Ureter (tissue), 1 donor: ENCODE results near the gene ZEB1. TPM values are rescaled to one million over a fixed set of nuclear protein-coding genes. Genes with fewer than 3 reads are reported as not detected.
"Not testable (repeated sequence)": the region's sequence is repeated elsewhere in the genome, so short reads cannot be mapped to it uniquely, and the experiment has no call there.

Experiments
- DNase-seq: peaks from one replicate; pipeline ENCODE4 v3.0.0-alpha.2; 2020; ENCODE audit warnings: low spot score
- total RNA-seq: library from RNA; stranded (reverse); gene quantifications from one replicate; pipeline ENCODE4 v1.2.4, GENCODE V29; 2023
- donor health status: DM: yes; HTN: yes; CAD: no.

ZEB1 gene
- total RNA-seq, 1 donor from 2014 or later = 58.3 TPM

DNA sequence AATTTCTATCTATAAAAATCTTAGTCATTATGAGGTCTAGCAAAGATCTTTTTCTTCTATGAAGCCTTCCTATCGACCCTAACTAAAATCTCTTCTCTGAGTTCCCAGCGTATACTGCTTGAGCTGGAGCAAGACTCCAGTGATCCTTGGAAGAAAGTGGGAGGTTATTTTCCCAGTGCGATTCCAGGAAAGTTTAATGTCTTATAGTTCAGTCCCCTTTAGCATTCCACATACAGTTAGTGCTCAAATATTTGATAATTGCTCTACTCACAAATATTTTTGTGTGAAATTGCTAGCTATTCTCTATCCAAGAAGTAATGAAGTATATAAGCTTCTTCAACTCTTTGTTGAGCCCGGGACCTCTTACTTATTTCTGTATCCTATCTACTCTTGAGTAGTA, 47.7 kb downstream of the ZEB1 start:
- DNase-seq = no peak

DNA sequence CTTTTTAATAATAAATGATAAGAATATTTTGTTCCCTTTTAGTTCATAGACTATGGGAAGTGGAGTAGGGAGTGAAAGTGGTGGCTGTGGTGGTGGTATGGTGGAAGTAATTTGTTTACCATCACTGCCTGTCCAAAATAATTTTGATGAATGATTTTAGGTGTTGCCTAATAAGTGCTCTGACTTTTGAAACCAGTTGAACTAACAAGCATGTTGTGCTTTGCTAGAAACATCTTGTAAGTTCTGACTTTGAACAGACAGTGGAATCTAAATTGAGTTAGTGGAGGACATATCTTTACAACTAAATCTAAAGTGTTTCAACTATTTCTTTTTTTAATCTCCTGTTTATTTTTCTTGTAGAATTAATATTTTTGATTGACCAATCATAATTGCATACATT, 49.7 kb downstream of the ZEB1 start:
- no peak for DNase-seq

DNA sequence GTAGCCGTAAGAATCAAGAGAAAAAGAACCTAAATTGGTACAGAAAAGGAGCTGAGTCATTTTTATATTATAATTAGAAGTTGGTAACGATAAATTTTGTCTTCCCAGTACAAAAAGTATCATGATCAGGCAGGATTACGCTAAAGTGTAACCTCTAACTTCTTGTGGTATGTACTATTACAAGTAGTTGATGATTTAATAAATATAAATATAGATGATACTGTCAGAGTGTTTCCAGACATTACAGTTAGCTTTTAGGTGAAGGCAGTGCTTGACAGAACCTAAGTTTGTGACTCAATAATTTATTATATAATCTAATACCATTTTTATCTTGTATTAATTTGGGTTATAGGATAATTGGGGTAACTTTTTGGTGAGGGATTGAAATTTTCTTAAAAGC, 53.4 kb downstream of the ZEB1 start:
- DNase-seq = no peak

DNA sequence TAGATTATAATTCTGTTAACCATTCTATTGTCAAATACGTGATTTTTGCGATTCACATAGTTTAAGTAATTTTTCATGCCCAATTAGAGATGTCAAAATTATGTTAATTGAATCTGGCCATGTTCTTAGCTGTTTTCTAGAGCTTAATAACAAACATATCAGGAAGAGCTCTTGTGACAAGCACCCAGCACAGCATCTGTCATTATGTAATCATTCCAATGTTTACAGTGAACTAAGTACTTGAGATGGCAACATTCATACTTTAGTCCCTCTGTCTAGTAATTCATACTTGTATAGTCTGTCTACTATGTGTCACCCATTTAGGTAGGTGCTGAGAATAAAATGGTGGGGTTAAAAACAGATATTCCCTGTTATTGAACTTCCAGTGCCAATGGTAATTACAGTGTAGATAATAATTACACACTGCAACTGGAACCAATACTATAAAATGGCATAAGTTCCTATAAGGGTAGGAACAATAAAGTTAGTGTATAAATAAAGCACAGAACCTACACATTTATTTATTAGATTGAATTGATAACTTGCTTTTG, 55.2 kb downstream of the ZEB1 start:
- DNase-seq = no peak

DNA sequence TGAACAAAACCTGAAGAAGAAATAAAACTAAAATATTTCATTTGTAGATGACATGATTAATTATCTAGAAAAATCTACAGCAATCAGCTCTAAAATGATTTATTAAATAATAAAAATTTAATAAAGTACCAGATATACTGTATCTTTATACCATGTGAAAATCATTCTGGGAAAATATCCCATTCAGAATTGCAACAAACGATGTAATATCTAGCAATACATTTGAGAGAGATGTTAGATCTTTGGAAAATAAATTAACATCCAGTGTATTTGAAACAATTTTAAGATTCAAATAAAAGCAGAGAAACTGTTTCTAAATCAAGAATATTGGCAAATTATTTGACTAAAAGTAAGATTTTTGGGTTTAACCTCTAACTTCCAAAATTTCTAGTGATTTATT, 62.2 kb downstream of the ZEB1 start:
- no peak for DNase-seq

DNA sequence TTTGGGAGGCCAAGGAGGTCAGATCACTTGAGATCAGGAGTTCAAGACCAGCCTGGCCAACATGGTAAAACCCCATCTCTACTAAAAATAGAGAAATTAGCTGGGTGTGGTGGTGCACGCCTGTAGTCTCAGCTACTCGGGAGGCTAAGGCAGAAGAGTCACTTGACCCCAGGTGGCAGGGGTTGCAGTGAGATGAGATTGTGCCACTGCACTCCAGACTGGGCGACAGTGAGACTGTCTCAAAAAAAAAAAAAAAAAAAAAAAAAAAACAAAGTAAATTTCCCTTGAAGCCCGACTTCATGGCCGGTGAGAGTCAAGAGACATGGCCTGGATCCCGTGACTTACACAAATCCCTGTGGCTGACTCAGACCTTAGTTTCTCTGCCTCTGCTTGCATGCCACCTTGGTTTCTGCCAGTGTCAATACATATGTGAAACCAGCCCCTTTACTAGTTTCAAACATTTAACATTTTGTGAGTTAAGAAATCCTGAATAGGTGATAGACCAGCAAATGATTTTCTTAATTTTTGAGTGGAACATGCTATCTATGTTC, 62.8 kb downstream of the ZEB1 start:
- DNase-seq = no peak

DNA sequence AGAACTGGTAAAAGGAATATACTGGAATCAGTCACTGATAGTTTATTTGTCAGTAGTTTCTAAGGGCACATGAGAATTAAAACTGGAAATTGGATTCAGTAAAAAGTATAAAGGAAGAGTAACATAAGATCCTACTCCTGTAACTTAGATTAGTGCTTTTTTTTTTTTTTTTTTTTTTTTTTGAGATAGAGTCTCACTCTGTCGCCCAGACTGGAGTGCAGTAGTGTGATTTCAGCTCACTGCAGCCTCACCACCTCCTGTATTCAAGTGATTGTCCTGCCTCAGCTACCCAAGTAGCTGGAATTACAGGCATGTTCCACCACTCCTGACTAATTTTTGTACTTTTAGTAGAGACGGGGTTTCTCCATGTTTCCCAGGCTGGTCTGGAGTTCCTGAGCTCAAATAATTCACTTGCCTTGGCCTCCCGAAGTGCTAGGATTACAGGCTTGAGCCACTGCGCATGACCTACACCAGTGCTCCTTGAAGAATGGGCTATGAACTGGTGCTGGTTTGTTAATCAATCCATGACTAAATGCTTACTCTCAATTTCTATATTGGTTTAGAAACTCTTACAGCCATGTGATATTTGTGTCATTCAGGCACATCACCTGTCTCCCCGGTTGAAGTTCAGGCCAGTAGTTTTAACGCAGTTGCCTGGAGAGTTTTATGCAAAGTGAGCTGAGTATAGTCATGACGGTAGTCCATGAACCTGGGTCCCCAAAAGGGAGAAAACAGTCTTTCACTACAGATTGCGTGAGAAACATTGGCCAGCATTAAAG, 65.0 kb downstream of the ZEB1 start:
- no peak for DNase-seq

DNA sequence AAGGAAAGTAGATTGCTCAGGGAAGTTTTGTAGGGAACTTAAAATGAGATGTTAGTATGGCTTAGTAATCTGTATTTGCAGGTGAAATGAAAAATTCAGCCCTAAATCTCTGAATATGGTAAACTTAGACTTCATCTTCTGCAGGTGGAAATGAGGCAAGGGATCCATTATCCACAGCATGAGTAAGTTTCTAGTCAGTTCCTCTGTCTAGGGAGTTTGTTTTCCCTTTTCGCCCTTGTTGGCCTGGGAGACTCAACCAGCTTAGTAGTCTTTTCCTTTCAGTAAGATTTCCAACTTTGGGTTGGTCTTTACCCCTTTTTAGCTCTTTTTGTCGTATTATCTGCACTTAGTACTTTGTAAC, 65.6 kb downstream of the ZEB1 start:
- DNase-seq = no peak

DNA sequence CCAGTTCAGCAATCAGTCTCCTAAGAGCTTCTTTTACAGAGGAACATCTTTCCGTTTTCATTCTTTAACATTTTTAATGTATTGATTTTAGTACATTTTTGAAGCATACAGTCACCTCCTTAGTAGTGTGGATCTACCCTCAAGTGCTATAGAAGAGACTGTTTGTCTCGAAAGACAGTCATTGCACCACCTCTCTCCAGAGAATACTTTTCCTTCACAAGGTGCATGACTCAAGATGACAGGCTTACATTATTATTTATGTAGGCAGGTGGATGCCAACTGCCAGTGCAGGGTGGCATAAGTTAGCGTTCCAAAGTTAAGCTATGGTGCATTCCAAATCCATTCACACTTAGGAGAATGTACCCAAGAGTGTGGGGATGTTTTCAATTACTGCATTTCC, 71.8 kb downstream of the ZEB1 start:
- DNase-seq = no peak

DNA sequence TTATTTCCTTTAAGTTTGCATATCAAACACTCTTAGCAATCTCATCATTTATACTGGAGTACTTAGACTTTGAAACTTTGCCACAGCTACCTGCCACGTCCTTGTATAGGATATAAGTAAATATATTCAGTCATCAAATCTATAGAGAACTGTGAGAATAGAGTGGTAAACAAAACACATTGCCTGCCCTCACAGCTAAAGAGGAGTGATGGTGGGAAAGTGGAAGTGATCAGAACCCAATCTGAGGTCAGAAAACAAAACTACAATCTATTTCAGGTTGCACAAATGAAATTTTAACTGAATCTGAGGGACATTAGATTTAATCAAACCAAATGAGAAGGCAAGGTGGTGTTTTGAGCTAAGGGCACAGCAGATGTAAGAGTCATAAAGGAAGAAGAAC, 74.8 kb downstream of the ZEB1 start:
- no peak for DNase-seq

DNA sequence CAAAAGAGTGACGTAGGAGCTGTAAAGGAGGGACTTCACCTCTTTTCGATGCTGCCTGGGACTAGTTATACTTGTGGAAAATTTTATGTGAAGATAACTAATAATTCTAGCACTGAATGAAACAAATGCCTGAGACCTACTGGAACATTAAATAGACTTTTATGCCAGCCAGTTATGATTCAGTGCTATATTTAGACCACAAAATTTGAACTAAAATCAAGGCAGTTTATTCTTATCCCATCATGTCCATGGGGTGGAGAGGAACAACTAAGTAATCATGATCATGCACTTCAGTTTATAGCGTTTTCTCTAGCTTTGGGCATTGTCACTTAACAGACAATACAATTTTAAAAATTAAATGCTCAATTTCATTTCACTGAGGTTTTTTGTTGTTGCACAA, 76.7 kb downstream of the ZEB1 start:
- DNase-seq = no peak

DNA sequence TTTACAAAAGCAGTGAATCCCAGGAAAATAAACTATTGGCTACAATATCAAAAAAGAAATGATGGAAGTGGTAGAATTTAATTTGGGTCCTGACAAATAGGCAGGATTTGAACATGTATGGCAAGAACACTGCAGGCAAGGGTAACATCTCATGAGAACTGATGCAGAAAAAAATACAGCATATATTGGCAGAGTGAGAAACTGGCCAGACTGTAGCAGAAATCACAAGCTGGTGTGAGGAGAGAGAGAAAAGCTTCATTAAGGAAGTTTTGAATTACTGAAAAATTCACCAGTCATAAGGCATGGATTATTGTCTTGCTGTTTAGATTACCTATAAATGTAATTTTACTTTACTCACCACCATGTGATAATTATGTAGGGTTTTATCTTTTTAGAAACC, 77.4 kb downstream of the ZEB1 start:
- no peak for DNase-seq

DNA sequence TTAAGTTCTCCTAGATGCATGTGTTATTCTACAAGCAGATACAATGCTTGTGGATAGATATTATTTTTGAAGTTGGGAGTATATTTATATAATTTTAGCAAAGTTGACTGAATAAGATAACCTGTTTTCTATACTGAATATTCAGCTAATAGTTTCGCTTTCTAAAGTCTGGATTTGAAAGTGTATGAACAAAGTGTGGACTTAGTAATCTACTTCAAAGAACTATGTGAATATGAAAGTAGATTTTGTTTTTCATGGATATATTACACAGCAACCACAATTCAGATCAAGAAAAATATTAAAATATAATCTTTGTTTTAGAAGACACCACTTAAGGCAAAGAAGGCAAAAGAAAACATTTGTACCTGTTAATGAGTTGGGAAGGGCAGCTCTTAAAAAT, 78.8 kb downstream of the ZEB1 start:
- no peak for DNase-seq

DNA sequence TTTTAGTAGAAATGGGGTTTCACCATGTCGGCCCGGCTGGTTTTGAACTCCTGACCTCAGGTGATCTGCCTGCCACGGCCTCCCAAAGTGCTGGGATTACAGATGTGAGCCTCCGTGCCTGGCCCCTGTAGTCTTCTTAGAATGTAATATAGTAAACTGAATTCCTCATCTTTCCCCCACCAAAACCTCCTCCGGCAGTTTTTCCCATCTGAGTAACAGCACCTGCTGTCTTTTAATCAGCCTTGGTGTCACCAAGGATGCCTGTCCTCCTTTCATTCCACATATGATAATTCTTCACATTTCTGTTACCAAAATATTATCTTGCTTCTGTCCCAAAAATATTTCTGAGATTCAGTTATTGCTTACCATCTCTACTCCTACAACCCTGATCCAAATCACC, 80.2 kb downstream of the ZEB1 start:
- DNase-seq = no peak

DNA sequence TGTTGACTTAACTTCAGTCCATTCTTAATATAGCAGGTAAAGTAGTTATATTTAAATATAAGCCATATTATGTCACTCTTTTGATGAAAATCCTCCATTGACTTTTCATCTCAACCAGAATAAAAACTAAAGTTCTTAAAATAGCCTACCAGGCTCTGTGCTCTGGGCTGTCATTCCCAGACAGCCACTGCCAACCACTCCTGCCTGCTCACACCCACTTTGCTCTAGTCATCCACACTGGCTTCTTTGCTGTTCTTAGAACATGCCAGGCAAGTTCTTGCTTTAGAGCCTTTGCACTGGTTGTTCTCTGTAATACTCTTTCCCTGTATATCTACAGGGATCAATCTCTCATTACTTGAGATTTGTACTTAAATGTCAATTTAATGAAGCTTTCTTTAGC, 80.6 kb downstream of the ZEB1 start:
- DNase-seq = no peak

DNA sequence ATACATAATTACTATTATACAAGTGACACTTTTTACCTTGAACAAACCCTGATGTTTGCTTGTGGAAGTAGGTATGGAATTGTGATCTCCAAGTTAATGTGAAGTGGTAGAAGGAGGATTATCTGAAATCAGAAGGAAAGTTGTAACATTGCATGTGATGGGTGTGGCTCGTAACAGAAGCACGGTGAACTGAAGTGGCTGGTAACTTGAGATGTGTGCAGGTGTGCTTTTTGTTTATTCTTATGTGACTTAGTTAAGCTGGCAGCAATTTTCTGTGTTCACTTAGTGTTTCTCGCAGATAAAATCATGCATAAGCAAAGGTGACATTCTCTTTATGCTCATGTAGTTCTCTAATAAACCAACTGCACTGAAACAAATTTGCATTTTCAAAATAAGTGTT, 82.3 kb downstream of the ZEB1 start:
- no peak for DNase-seq

DNA sequence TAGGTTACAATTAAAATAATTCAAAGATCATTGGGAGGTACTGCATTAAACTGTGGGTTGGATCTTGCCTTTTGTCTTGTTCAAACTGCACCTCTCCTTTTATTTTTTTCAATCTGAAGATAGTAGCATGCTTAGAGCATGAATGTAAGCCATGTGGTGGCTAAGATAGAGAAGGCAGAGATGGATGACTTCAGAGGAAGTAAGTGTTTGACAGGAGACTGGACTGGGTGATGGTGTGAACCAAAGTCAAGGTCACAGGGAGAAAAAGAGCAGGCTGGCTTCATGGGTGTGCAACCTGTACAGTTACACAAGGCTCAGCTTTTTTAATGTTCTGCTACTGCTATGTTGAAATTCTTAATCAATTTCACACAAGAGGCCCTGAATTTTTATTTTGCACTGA, 85.6 kb downstream of the ZEB1 start:
- no peak for DNase-seq

DNA sequence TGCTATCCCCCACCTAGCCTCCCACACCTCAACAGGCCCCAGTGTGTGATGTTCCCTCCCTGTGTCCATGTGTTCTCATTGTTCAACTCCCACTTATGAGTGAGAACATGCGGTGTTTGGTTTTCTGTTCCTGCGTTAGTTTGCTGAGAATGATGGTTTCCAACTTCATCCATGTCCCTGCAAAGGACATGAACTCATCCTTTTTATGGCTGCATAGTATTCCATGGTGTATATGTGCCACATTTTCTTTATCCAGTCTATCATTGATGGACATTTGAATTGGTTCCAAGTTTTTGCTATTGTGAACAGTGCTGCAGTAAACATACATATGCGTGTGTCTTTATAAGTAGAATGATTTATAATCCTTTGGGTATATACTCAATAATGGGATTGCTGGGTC, 86.8 kb downstream of the ZEB1 start:
- DNase-seq = not testable (repeated sequence)

DNA sequence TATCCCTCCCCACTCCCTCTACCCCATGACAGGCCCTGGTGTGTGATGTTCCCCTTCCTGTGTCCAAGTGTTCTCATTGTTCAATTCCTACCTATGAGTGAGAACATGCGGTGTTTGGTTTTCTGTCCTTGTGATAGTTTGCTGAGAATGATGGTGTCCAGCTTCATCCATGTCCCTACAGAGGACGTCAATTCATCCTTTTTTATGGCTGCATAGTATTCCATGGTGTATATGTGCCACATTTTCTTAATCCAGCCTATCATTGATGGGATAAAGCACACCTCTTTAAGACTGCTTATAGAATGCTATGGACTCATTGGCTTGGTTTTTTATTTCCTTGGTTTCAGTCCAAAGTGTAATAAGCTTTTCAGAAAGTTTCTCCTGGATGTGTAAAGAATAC, 93.4 kb downstream of the ZEB1 start:
- DNase-seq = not testable (repeated sequence)

DNA sequence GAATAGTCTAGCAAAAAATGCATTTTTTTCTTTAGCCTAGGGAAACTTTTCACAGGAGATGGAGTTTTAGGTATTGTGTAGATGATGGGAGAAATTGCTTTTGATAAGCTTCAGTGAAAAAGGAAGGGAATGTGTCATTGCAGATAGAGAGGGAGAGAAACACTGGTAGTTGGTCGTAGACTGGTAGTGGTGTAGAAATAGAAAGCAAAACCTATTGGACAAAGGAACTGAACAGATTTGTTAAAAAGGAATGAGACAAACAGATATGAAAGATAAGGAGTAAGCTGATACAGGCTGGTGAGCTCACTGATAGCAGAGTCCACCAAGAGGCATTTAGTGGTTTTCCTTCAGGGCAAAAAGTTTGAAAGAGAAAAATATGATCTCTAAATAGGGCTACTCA, 94.3 kb downstream of the ZEB1 start:
- DNase-seq = no peak

DNA sequence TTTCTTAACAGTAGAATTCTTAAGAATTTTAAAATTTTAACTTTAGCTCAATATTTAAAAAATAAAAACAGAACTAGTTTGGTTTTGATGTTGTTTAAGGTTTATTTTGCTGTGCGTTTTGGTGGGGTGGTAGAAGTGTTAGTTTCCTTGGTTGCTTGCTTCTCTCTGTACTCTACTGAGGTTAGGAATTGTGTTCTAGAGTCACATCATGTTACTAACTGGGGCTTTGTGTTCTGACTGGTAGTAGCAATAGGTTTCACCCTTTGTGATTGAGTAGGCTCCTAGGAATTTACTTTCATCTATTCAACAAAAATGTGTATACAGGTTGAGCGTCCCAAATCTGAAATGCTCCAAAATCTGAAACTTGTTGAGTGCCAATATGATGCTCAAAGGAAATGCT, 99.5 kb downstream of the ZEB1 start:
- no peak for DNase-seq

DNA sequence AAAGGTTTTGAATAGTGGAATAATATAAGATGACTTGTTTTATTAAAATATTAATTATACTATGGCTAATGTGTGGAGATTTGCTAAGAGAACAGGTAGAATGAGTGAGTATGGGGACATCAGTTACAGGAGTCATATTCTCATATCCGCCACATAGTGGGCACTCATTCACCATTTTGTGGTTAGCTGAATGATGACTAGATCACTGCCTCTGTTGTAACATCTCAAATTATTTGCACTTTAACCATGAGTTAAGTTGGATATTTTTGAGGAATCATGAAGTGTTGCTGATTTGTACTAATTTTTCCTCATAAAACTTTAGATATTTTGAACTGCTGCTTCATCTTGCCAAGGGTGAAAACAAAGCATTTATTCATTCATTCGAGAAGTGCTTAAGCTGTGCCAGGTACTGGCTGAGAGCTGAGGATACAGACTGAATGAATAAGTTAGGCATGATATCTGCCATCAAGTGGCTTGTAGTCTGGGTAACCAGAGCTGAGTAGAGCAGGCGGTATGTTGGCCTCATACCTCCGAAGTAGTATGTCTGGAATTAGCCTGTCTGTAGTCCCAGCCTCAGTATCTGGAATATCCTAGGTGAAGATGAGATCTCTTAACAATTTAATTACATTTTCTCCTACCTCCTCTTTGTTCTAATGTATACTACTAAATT, 100.5 kb downstream of the ZEB1 start:
- DNase-seq = no peak

DNA sequence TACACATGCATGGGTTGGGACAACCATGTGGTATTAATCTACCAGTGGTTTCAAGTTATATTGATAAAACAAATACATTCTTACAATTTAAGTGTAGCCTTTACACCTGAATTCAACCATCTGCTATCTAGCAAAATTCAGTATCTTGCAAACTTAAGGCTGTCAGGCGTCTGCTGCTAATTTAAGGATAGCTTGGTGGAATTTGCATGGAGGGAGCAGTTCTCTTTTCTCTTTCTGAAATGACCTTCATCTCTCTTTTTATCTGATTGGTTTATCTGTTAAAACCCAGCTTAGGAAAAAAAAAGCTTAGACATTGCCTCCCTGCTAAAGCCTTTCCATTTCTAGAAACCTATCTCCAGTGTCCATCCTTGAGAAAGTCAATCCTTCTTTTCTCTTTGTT, 102.3 kb downstream of the ZEB1 start:
- no peak for DNase-seq
